Hippocampal formation (tissue), 2 donors: Measurements from ENCODE around the gene LRRC46.

Experiments
- DNase-seq, 2 donors: peaks; one replicate each; lab custom pipeline; 2025; lab: John Stamatoyannopoulos, UW

The LRRC46 gene

DNA sequence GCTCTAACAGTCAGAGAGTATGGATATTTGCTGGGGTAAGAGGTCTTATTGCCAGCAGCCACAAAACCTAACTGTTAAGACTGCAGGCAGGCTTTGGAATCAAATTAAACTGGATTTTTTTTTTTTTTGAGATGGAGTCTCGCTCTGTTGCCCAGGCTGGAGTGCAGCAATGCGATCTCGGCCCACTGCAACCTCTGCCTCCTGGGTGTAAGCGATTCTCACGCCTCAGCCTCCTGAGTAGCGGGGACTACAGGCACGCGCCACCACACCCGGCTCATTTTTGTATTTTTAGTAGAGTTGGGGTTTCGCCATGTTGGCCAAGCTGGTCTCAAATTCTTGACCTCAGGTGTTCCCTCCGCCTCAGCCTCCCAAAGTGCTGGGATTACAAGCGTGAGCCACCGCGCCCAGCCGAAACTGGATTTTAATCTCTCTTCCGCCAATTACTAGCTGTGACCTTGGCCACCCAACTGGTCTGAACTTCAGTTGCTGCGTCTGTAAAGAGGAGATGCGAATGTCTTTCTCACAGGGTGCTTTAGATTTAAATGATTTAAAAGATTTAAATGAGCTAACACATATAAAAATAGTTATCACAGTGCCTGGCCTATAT lies 971 bp upstream of the LRRC46 start:
- no peak for DNase-seq

DNA sequence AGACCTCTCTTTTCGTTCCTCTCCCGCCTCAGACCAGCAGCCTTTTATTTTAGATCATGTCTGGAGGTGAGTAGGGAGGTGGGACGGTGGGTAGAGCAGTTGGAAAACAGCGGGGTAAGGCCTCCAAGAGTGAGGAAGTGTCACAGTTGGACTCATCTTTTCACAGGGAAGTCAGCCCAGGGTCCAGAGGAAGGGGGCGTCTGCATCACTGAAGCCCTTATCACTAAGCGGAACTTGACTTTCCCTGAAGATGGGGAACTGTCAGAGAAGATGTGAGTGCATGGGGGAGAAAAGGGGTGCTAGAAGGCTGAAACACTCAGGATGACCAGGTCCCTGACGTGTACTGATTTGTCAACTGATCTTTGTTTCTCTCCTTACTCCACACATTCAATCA lies 461 bp downstream of the LRRC46 start:
- no peak for DNase-seq

DNA sequence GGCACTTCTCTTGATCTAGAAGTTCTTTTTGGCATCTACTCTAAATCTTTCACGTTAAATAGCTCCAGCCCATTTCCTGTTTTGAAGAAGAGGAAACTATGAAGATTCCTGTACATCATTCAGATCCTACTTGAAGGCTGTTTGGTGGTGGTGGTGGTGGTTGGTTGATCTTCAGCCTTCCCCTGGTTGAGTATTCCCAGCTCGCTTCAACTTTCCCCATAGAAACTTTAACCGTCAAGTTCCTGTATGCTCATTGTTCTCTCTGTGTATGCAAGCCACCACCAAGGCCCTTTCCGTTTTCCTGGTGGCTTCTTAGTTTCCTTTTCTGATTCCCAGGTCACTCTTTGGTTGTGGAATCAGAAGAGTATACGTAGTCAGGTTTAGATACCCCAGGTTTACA lies 3.3 kb downstream of the LRRC46 start:
- no peak for DNase-seq

- no peak for DNase-seq
These were observed 5.1 kb downstream of the LRRC46 start for GRCh38 chr17:47836601-47837000.

DNA sequence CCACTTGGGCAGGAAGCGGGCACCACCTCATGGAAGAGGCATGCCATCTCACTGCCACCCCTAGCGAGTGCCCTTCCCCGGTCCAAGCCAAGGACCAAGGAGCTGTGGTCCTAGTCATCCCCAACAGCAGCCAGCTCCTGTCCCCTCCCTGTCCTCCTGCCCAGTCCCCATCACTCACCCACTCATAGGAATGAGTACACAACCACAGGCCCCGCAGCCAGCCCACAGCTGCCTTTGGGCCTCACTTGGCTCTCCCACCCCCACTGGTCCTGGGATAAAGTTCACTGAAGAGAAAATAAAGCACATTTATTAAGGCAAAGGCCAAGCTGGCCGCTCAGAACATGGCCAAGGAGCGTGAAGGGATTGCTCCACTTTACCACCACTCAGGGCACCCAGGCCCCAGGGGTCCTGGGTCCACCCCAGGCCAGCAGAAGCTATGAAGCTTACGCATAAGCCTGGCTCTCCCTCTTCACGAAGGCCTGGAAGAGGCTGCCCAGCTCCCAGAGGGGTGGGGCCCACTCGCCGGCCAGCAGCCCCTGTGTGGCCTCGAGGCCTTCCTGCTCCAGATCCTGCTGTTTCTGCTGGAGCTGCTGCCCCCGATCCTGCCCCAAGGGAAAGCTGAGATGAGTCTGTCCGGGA lies 6.0 kb downstream of the LRRC46 start:
- DNase-seq, result no peak

DNA sequence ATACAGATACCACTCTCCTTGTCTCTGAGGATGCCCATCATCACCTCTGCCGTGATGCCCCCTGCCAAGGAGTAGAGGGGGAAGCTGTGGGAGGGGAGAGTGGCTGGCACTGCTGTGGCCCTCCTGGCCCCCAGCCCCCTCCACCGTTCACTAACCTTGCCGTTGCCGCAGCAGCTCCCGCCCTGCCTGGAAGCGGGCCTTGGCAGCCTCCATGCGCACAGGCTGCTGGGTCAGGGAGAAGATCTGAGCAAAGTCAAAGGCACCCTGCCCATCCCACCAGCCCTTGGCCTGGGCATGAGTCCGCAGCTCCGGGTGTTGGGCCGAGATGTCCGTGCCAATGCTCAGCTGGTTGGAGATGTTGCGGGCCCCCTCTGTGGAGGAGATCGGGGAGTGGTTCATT lies 7.2 kb downstream of the LRRC46 start:
- DNase-seq, result no peak

- no peak for DNase-seq
These were observed 7.6 kb downstream of the LRRC46 start for GRCh38 chr17:47839071-47839470.

- no peak for DNase-seq
These were observed 8.7 kb downstream of the LRRC46 start for GRCh38 chr17:47840001-47840741.

GRCh38 chr17:47840742-47841487 lies 9.4 kb downstream of the LRRC46 start, which contains the start of gene SCRN2:
Gene SCRN2, minus strand, starts transcription at chr17:47841273. Its CDS starts 430 bp downstream, at chr17:47840843.
- DNase-seq, result peak; percentile 53 to 69

GRCh38 chr17:47841488-47842291 lies 10.2 kb downstream of the LRRC46 start:
- no peak for DNase-seq

DNA sequence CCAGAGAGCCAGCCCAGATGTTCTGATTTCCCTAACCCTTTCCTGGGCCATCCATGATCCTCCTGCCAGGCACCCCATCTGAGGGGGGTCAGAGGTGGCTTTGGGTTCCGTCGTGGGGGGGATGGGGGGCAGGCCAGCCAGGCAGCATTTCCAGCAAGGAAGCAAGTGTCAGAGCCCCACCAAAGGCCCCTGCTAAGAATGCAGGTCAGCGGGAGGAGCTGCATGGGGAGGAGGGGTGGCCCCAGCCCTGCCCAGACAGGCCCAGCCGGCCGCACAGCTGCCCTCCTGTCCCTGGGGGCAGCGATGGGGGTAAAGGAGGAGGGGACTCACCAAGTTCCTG lies 11.9 kb downstream of the LRRC46 start:
- no peak for DNase-seq

DNA sequence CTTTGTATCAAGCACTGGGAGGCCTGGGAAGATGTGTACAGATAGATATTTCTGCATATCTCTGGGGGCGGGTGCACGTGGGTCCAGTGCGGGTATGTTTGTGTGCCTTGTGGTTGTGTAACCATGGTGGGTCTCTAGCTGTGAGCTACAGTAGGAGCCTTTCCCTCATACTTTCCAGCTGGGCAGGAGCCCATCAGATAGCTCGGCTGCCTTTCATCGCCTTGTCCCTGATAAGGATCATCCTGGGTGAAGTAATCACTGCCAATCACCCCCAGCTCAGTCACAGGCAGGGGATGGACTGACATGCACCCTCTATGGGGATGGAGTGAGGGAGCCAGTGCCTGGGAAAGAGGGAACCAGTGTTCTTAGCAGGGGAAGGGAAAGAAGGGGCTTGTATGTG lies 12.8 kb downstream of the LRRC46 start:
- DNase-seq, result no peak

- no peak for DNase-seq
These were observed 13.6 kb downstream of the LRRC46 start for GRCh38 chr17:47844814-47845715.

- DNase-seq, result no peak
These were observed 14.2 kb downstream of the LRRC46 start for GRCh38 chr17:47845716-47846075.

- DNase-seq, result no peak
These were observed 15.4 kb downstream of the LRRC46 start for GRCh38 chr17:47846716-47847340.

DNA sequence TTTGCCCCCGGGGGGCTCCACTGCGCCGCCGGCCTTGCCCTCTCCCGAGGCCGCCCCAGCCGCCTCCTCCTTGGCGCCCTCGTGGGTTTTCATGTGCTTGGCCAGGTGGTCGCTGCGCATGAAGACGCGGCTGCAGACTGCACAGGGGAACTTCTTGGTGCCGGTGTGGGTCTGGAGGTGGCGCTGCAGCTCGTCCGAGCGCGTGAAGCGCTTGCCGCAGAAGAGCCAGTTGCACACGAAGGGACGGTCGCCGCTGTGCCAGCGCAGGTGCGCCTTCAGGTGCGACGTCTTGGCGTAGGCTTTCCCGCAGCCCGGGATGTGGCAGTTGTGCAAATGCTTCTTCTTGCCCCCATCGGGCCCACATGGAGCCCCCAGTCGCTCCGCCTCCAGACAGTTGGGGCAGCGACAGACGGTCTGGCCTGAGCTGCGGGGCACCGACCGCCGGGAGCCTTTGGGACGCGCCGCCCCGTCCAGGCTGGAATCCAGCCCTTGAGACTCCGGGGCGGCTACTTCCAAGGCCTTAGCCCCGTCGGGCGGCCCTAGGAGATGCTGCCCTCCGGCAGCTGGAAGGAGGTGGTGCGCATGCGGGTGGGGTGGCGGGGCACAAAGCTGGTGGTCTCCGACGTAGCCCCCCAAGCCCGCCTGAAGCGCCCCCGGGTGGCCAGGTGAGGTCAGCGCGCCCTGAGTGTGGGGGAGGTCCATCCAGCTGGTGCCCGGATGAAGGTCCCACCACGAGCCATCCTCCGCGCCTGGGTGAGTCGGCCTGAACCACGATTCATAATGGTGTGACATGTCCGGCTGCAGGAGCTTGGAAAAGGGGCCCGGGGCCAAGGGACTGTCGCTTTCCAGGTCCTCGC lies 16.1 kb downstream of the LRRC46 start:
- no peak for DNase-seq

DNA sequence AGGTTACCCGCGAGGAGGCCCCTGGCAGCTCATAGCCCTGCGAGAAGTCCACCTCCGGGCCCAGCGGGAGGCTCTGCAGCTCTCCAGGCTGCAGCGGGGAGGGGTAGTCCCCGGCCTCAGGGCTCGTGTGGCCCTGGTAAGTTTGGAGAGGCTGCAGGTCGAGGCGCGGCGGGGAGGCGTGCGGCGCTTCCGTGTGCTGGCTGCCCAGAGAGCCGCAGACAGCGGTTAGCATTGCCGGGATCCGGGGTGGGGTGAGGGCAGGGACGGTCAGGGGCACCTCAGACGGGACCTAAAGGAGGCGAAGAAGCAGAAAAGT lies 16.7 kb downstream of the LRRC46 start:
- no peak for DNase-seq

DNA sequence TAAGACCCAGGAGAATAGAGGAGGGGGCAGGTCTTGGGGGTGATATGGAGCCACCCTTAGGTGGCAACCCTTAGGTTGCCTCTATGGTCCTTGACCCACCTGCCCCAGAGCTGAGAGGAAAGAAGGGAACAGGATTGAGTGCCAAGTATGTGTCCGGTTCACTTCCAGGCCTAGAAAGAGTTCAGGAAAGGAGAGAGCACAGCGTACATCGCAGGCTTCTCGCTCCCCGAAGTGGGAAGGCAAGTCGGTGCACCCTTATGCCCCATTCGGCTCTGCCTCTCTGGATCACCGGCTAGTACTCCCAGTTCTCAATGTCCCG lies 18.9 kb downstream of the LRRC46 start:
- no peak for DNase-seq

GRCh38 chr17:47850692-47851573 lies 19.5 kb downstream of the LRRC46 start, which contains the start of gene SP6:
Gene SP6, minus strand, starts transcription at chr17:47851163. Its CDS starts 2,734 bp downstream, at chr17:47848429.
- DNase-seq, result no peak
